CD1c-positive myeloid dendritic cell (primary cell): ENCODE results near the gene IFTAP.
"Not testable (repeated sequence)": the region's sequence is repeated elsewhere in the genome, so short reads cannot be mapped to it uniquely, and the experiment has no call there.

ENCODE experiments used
- DNase-seq: peaks from one replicate; pipeline ENCODE4 v3.0.0-alpha.2; 2016; ENCODE audit errors: extremely low spot score

IFTAP gene

GRCh38 chr11:36594316-36594989 lies at the start of gene IFTAP:
TSS of gene IFTAP (plus strand) at chr11:36594502. CDS start at chr11:36610104, 15,602 bp downstream.
- peak; percentile 76 for DNase-seq

DNA sequence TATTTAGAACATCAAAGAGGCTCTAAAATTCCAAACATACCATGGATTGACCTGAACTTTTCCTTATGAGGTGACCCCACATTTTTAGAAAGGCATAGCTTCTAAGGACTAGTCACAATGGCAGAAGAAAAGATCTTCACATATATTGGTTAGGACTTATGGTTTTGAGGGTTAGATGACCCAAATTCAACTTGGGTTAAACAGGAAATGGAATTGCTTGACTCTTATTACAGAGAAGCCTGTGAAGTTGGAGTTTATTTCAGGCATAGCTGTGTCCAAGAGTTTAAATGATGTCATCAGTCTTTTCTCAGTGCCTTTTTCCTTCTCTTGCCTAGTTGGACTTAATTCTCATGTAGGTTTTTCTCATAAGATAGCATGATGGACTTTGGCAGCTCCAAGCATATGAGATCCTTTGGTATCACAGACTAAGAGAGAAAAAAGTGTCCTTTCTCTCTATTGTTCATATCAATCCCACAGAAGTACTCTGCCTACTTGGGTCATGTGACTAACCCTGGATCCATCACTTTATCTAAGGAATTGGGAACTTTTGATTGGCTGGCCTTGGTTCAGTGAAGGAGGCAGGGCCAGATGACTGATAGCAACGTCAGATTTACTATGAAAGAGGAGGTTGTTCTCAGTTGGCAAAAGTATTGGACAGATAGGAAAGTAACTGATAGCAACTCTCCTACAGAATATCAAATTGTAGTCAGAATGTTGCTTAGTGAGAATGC lies 43.8 kb upstream of the IFTAP start:
- no peak for DNase-seq

GRCh38 chr11:36557390-36557789 lies 36.9 kb upstream of the IFTAP start:
- not testable (repeated sequence) for DNase-seq

- no peak for DNase-seq
Measured at GRCh38 chr11:36557991-36558390, 36.3 kb upstream of the IFTAP start.

GRCh38 chr11:36558571-36559413 lies 35.5 kb upstream of the IFTAP start:
- DNase-seq = no peak

DNA sequence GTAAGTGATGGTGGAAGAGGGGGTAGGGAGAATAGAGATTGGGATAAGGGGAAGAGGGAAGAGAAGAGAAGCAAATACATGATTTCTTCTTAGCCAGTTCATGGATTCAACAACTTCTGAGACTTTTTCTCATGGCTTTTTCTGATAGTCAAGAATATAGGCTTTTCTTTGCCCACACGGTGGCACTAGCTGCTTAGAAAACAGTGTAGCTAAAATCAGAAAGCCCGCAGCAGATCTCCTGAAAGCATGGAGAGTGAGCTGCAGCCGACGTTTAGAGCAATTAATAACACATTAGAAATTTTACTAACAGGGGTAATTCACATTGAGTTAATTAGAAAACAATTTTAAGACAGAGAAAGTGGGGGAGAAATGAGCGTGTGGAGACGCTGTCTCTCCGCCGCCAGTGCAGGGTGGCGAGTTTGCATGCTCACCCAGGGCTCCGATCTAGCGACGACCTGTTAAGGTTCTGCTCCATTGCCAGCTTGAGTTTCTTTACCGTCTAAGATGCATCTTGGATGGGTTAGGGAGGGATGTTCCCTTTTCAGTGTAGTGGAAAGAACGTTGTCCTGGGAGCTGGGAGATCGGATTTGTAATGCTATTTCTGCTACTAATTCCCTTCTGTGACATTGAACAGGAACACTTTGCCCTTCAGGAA lies 29.8 kb upstream of the IFTAP start:
- DNase-seq = peak; percentile 61

- no peak for DNase-seq
Measured at GRCh38 chr11:36565031-36565610, 29.2 kb upstream of the IFTAP start.

GRCh38 chr11:36566407-36567053 lies 27.8 kb upstream of the IFTAP start:
- DNase-seq = no peak

DNA sequence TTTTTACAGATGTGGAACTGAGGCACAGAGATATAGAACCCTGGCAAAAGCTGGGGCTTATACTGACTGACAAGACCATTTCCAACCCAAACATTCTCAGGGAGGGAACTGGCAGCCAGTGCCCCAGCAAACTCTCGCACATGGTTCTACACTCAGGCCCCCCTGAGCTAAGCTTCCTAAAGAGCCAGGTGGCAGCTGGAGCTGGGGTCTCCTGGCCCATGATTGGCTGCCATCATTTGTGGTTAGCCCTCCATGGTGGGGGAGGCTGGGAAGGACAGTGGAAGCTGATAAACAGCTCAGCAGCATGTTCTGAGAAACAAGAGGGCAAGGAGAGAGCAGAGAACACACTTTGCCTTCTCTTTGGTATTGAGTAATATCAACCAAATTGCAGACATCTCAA lies 26.6 kb upstream of the IFTAP start, which contains the start of gene RAG1:
RAG1 (plus strand) TSS at position 314 of the 400 bp plus-strand sequence. CDS start 5,298 bp downstream, outside the sequence.
- no peak for DNase-seq

DNA sequence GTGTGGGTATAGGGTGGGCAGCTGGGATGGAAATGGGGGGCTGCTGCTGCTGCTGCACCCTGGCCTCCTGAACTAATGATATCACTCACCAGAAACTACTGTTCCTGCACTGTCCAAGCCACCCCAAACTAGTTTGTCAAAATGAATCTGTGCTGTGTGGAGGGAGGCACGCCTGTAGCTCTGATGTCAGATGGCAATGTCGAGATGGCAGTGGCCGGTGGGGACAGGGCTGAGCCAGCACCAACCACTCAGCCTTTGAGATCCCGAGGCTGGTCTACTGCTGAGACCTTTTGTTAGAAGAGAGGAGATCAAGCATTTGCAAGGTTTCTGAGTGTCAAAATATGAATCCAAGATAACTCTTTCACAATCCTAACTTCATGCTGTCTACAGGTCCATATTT lies 25.2 kb upstream of the IFTAP start:
- DNase-seq = no peak

DNA sequence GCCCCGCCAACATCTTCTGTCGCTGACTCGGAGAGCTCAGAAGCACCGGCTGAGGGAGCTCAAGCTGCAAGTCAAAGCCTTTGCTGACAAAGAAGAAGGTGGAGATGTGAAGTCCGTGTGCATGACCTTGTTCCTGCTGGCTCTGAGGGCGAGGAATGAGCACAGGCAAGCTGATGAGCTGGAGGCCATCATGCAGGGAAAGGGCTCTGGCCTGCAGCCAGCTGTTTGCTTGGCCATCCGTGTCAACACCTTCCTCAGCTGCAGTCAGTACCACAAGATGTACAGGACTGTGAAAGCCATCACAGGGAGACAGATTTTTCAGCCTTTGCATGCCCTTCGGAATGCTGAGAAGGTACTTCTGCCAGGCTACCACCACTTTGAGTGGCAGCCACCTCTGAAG lies 19.8 kb upstream of the IFTAP start:
- no peak for DNase-seq

DNA sequence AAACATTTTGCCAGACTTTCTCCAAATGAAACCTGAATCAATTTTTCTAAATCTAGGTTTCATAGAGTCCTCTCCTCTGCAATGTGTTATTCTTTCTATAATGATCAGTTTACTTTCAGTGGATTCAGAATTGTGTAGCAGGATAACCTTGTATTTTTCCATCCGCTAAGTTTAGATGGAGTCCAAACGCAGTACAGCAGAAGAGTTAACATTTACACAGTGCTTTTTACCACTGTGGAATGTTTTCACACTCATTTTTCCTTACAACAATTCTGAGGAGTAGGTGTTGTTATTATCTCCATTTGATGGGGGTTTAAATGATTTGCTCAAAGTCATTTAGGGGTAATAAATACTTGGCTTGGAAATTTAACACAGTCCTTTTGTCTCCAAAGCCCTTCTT lies 16.9 kb upstream of the IFTAP start:
- DNase-seq = no peak

DNA sequence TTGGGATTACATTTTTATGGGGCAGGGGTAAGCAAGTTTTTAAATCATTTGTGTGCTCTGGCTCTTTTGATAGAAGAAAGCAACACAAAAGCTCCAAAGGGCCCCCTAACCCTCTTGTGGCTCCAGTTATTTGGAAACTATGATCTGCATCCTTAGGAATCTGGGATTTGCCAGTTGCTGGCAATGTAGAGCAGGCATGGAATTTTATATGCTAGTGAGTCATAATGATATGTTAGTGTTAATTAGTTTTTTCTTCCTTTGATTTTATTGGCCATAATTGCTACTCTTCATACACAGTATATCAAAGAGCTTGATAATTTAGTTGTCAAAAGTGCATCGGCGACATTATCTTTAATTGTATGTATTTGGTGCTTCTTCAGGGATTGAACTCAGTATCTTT lies 16.4 kb upstream of the IFTAP start:
- DNase-seq = no peak

GRCh38 chr11:36578458-36578857 lies 15.8 kb upstream of the IFTAP start:
- no peak for DNase-seq

DNA sequence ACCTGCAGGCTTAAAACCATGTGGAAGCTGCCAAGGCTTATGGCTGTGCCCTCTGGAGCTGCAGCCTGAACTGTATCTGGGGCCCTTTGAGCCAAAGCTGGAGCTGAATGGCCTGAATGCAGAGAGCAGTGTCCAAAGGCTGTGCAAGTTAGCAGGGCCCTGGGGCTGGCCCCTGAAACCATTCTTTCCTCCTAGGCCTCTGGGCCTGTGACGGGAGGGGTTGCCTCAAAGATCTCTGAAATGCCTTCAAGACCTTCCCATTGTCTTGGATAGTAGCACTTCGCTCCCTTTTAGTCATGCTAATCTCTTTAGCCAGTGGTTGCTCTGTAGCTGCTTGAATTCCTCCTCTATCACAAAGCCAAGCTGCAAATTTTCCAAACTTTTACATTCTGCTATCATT lies 12.8 kb upstream of the IFTAP start:
- no peak for DNase-seq

GRCh38 chr11:36583667-36584066 lies 10.6 kb upstream of the IFTAP start:
- no peak for DNase-seq

- peak; percentile 19 for DNase-seq
Measured at GRCh38 chr11:36586543-36586942, 7.8 kb upstream of the IFTAP start.

DNA sequence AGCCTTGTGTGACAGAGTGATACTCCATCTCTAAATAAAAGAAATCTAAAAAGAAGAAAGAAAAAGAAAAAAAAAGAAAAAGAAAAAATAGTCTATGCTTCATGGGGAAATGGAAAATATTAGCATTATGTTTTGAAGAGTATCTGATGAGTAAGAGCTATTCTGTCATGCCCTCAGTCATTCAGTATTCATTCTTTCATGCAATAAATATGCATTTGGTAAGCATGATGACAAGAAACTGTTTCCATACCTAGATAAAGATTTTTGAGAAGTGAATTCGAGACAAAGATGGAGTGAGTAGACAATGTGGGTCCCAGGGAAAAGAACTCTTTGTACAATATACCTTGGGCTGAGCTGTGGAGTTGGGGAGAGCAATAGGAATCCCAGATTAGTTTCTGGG lies 6.2 kb upstream of the IFTAP start:
- DNase-seq = no peak

DNA sequence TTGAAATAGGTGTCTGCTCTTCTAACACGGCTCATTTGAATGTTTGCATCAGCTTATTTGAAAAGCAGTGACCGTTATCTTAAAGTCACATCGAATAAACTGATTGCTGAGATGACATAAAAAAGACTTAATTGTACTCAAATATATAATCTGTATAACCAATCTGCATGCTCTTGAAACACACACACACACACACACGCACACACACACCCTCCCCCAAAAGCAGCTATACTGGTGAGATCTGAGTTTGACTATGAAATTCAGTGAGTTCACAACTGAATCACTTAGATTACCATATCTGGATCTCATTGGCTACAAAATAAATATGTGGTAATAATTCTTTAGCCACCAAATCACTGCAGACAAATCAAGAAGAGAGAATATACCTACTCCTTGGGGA lies 3.8 kb upstream of the IFTAP start:
- no peak for DNase-seq

DNA sequence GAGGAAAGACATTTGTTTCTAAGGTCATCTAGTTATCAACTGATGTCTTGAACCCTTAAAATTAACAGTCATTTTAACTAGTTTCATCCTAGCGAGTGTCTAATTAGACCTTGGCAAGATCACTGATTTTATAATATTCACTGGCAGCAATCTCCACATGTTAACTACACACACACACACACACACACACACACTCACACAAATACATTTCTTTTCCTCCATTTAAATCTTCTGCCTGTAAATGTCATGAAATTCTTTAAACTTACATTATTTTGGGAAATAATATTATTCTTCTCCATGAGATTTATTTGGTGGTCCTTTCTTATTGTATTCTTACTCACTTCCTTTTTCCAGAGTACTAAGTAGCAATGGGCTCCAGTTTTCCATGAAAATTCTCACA lies 2.9 kb upstream of the IFTAP start:
- no peak for DNase-seq

DNA sequence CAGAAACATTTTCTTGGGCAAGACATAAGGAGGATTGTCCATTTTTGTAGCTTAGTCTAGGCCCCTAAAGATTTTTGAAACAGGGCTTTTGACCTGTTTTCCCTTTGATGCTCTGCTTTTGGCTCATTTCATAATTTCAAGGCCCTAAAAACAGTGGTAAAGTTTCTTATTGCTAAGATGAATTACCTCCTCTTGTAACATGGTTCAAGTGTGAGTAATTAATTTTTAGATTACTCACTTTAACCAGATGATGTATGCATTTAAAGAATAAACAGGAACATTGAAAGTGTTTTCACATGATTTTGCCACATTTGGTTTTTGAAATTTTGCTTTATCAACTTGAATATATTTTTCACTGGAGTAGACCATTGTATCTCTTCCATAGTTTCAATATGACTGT lies 2.6 kb downstream of the IFTAP start:
- DNase-seq = no peak
